MCF 10A (cell line): ENCODE measurements around the gene ADD1. TPM values are rescaled to one million over a fixed set of nuclear protein-coding genes. Genes with fewer than 3 reads are reported as not detected.

ENCODE experiments used
- BruUV-seq: library from RNA; stranded (reverse); fragments of 400-500 nt; replicated peaks from 2 replicates; lab custom pipeline; 2021; lab: Mats Ljungman, UMichigan
- CTCF ChIA-PET: fragments of 300-600 bp; sonication (Branson Sonifier 250); formaldehyde crosslinking; extraction: SDS; loops from one replicate; lab custom pipeline; 2021; ENCODE audit warnings: antibody characterized with exemption, inconsistent platforms; lab: Yijun Ruan, JAX
- POLR2A ChIA-PET: fragments of 300-600, 350-650 bp; sonication (Branson Sonifier 250); formaldehyde crosslinking; extraction: SDS; loops from one replicate; lab custom pipeline; 2020; ENCODE audit warnings: antibody characterized with exemption, inconsistent platforms; lab: Yijun Ruan, JAX
- DNase-seq: peaks from one replicate; pipeline ENCODE4 v3.0.0-alpha.2; 2018; ENCODE audit not compliant: unreplicated experiment
- H3K27ac Mint-ChIP-seq: one replicate; pipeline ENCODE4 v1.8.0; 2022; ENCODE audit warnings: mild to moderate bottlenecking, low read depth, mixed read lengths; ENCODE audit not compliant: unreplicated experiment
- H3K27me3 Mint-ChIP-seq: one replicate; pipeline ENCODE4 v1.8.0; 2022; ENCODE audit warnings: mixed read lengths; ENCODE audit not compliant: insufficient read depth, unreplicated experiment
- H3K36me3 Mint-ChIP-seq: one replicate; pipeline ENCODE4 v1.8.0; 2022; ENCODE audit warnings: mild to moderate bottlenecking, moderate library complexity, mixed read lengths; ENCODE audit not compliant: insufficient read depth, unreplicated experiment
- H3K4me1 Mint-ChIP-seq: one replicate; pipeline ENCODE4 v1.8.0; 2022; ENCODE audit warnings: mixed read lengths; ENCODE audit not compliant: insufficient read depth, unreplicated experiment
- H3K4me3 Mint-ChIP-seq: one replicate; pipeline ENCODE4 v1.8.0; 2022; ENCODE audit warnings: mild to moderate bottlenecking, moderate library complexity, mixed read lengths; ENCODE audit not compliant: unreplicated experiment
- H3K9me3 Mint-ChIP-seq: one replicate; pipeline ENCODE4 v1.8.0; 2022; ENCODE audit warnings: mixed read lengths; ENCODE audit not compliant: unreplicated experiment
- intact Hi-C: fragments of 100-400 bp; cut with micrococcal nuclease; formaldehyde crosslinking; loops from 2 replicates; pipeline ENCODE4 v1.14.1; 2022
- total RNA-seq: library from RNA; stranded (reverse); gene quantifications from 2 replicates; pipeline ENCODE4 v1.2.3, GENCODE V29; 2022
- TF ChIP-seq, protein P1 (sequence below): fragments of 200-600 bp; IDR thresholded peaks from one replicate; pipeline ENCODE4 v1.8.0; 2022; ENCODE audit warnings: antibody characterized with exemption, mild to moderate bottlenecking; ENCODE audit not compliant: unreplicated experiment

ADD1 gene
- total RNA-seq, 1 experiment from 2014 or later = 131 TPM

DNA sequence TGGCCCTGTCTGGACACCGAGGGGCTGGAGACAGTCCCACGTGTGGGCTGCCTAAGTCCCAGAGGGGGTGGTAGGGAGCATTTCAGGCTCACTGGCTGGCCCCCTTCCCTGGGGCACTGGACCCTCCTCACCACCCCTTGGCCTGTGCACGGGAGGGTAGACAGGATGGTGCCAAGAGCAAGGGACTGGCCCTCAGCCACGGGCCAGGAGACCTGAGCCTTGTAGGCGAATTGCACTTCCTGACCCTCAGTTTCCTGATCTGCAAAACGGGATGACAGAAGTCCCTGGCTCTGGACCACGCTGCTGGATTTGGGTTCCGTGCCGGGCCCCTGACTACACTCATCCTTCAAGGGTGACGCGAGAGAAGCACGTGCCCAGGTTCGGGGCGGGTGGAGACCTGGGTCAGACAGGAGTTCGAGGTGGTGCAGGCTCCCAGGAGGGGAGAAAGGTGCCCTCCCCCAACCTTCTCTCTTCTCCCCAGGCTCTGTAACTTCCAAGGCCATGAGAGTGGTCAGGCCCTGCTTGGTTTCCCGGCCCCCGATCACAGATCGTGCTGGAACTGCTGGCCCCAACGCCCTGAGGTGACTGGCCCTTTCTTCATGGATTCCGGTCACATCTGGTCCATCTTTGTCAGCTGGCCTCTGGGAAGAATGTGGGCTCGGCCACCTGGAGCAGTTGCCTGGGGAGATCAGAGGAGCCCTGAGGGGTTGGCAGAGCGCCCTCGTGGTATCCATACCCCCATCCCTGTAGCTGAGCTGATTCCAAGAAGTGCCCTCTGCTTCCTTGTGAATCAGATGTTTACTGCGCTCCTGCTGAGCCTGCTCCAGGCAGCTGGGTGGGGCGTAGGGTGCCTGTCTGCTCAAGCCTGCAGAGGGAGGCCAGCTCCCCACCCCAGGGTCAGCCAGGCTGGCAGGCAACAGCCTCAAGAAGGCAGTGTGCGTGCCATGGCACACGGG lies 47.5 kb upstream of the ADD1 start:
- Mint-ChIP-seq H3K4me1 (peaks cover 58% of the 10 kb centered on the region), H3K36me3 (no peaks in the 10 kb centered on the region), H3K27me3 (no peaks in the 10 kb centered on the region), H3K4me3 (peak overlapping the region; percentile 44), H3K9me3 (no peaks in the 10 kb centered on the region), H3K27ac (peak overlapping the region; percentile 89)
- ChIA-PET POLR2A (interaction anchor here (0.6 to 3.7 kb wide), 10 partner anchors 10 to 142 kb away, joined by 3 to 19 read pairs (median 5); partner anchors contain the start of genes ADD1 and TNIP2), CTCF (interaction anchor here (0.6 to 1.7 kb wide), 5 partner anchors 13 to 83 kb away, joined by 3 to 4 read pairs (median 3); no protein-coding TSS in a partner anchor)
- TF ChIP-seq, protein P1, sequence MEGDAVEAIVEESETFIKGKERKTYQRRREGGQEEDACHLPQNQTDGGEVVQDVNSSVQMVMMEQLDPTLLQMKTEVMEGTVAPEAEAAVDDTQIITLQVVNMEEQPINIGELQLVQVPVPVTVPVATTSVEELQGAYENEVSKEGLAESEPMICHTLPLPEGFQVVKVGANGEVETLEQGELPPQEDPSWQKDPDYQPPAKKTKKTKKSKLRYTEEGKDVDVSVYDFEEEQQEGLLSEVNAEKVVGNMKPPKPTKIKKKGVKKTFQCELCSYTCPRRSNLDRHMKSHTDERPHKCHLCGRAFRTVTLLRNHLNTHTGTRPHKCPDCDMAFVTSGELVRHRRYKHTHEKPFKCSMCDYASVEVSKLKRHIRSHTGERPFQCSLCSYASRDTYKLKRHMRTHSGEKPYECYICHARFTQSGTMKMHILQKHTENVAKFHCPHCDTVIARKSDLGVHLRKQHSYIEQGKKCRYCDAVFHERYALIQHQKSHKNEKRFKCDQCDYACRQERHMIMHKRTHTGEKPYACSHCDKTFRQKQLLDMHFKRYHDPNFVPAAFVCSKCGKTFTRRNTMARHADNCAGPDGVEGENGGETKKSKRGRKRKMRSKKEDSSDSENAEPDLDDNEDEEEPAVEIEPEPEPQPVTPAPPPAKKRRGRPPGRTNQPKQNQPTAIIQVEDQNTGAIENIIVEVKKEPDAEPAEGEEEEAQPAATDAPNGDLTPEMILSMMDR = no peak
- no TSS peak for BruUV-seq
- intact Hi-C loops = no loop called here
- peak; percentile 93 for DNase-seq

DNA sequence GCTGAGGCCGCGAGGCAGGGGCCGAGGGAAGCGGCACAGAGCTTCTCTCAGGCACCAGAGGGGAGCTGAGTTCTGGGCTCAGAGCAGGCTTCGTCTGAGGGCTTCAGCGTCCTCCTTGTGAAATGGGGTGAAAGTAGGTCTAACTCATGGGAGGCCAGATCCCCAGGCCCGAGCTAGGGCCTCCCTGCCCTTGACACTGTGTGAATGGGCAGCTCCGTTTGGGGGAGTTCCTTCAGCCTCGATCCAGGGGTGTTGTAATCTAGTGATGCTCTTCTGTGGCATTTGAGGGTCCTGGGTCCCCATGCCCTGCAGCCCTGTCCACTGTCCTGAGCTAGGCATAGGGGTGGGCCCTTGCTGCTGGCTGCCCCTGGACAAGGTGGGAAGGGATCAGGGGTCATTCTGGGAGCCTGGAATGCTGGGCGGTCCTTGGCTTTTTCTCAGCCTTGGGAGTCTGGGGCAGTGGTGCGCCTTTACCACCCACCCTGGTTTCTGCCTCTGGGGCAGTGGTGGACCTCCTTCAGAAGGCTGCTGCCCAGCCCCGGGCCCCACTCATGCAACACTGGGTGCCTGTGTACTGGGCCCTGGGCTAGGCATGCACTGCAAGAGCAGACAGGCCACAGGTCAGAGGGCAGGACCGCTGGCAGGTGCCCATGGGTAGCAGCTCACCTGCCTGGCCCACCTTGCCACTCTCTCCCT lies 46.6 kb upstream of the ADD1 start:
- POLR2A ChIA-PET = interaction anchor here (0.6 to 3.7 kb wide), 10 partner anchors 9 to 204 kb away, joined by 3 to 19 read pairs (median 5); partner anchors contain the start of genes ADD1 and TNIP2
- H3K4me1 Mint-ChIP-seq = peaks cover 65% of the 10 kb centered on the region
- no peaks in the 10 kb centered on the region for H3K27me3 Mint-ChIP-seq
- H3K9me3 Mint-ChIP-seq = no peaks in the 10 kb centered on the region
- BruUV-seq = no TSS peak
- TF ChIP-seq, protein P1 = no peak
- H3K27ac Mint-ChIP-seq = peak overlapping the region; percentile 89
- H3K36me3 Mint-ChIP-seq = no peaks in the 10 kb centered on the region
- DNase-seq = no peak
- intact Hi-C loops = no loop called here
- CTCF ChIA-PET = interaction anchor here (0.6 to 1.7 kb wide), 5 partner anchors 14 to 82 kb away, joined by 3 to 4 read pairs (median 3); no protein-coding TSS in a partner anchor
- peak overlapping the region; percentile 44 for H3K4me3 Mint-ChIP-seq

DNA sequence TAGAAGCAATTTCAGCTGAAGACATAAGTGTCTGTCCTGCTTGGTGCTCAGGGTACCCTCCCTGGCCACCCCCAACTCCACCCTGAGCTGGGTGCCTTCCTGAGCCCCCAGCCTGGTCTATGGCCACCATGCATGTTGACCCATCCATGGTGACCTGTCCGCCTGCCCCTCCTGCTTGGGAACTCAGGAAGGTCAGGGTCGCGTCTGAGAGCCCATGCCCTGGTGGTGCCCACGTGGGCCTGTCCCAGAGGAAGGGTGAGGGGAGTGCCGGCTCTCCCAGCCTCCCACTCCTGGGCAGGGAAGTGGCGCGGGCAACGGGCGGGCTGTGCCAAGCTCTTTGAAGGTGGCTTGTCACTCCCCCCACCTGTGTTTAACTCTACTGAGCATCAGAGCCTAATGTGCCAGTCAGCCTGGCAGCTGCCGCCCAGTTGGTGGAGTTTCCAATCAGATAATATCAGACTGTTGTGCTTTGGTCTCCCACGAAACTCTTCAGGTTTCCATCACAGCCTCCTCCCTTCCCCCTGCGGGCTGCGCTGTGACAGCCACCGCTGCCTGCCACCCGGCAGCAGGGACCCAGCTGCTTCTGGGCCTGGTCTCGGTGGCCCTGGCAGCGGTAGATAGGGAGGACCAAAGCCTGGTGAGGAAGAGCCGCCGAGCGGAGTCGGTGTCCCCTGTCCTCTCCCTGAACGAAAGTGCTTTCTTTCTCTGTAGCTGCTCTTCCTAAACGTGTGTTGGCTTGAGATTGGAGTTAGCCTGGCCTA lies 45.9 kb upstream of the ADD1 start:
- Mint-ChIP-seq H3K27me3 (no peaks in the 10 kb centered on the region), H3K9me3 (no peaks in the 10 kb centered on the region), H3K4me1 (peaks cover 69% of the 10 kb centered on the region), H3K27ac (peak overlapping the region; percentile 89), H3K36me3 (no peaks in the 10 kb centered on the region), H3K4me3 (peak overlapping the region; percentile 16)
- CTCF ChIA-PET = interaction anchor here (0.9 to 1.7 kb wide), 3 partner anchors 34 to 81 kb away, joined by 3 to 4 read pairs (median 3); no protein-coding TSS in a partner anchor
- BruUV-seq = no TSS peak
- TF ChIP-seq, protein P1 = no peak
- no peak for DNase-seq
- POLR2A ChIA-PET = interaction anchor here (0.6 to 3.7 kb wide), 10 partner anchors 9 to 204 kb away, joined by 3 to 19 read pairs (median 4); partner anchors contain the start of genes ADD1 and TNIP2
- intact Hi-C loops = no loop called here
